GM06990 (cell line): ENCODE data around the gene MEF2C.
A peak's percentile ranks its signal among the peaks of the same experiment; 100 is the strongest.

Source experiments
- DNase-seq: peaks from one replicate; pipeline ENCODE4 v3.0.0-alpha.2; 2011; ENCODE audit not compliant: insufficient read length; ENCODE audit errors: extremely low read depth
- H3K27me3 ChIP-seq: replicated peaks from 2 replicates; pipeline ENCODE4 v1.6.0; 2011; ENCODE audit warnings: low read length; ENCODE audit not compliant: control insufficient read depth, insufficient read depth
- H3K36me3 ChIP-seq: 2 replicates; pipeline ENCODE4 v1.5.1; 2011; ENCODE audit warnings: low read length; ENCODE audit not compliant: control insufficient read depth, insufficient read depth
- H3K4me3 ChIP-seq: replicated peaks from 2 replicates; pipeline ENCODE4 v1.5.1; 2011; ENCODE audit warnings: low read depth, mild to moderate bottlenecking, control low read depth, low read length
- TF ChIP-seq, protein P1 (sequence below): IDR thresholded peaks from 2 replicates; pipeline ENCODE4 v1.5.1; 2011; ENCODE audit warnings: low read length, control low read depth, mild to moderate bottlenecking, inconsistent platforms; ENCODE audit not compliant: insufficient read depth, poor library complexity, severe bottlenecking

MEF2C gene

GRCh38 chr5:88761269-88761850, 121.6 kb downstream of the MEF2C start:
- H3K27me3 ChIP-seq, result no peaks in the 10 kb centered on the region
- H3K4me3 ChIP-seq, result no peak overlapping the region
- TF ChIP-seq, protein P1, sequence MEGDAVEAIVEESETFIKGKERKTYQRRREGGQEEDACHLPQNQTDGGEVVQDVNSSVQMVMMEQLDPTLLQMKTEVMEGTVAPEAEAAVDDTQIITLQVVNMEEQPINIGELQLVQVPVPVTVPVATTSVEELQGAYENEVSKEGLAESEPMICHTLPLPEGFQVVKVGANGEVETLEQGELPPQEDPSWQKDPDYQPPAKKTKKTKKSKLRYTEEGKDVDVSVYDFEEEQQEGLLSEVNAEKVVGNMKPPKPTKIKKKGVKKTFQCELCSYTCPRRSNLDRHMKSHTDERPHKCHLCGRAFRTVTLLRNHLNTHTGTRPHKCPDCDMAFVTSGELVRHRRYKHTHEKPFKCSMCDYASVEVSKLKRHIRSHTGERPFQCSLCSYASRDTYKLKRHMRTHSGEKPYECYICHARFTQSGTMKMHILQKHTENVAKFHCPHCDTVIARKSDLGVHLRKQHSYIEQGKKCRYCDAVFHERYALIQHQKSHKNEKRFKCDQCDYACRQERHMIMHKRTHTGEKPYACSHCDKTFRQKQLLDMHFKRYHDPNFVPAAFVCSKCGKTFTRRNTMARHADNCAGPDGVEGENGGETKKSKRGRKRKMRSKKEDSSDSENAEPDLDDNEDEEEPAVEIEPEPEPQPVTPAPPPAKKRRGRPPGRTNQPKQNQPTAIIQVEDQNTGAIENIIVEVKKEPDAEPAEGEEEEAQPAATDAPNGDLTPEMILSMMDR, result no peak
- peaks cover 14% of the 10 kb centered on the region for H3K36me3 ChIP-seq
- peak; percentile 48 for DNase-seq

DNA sequence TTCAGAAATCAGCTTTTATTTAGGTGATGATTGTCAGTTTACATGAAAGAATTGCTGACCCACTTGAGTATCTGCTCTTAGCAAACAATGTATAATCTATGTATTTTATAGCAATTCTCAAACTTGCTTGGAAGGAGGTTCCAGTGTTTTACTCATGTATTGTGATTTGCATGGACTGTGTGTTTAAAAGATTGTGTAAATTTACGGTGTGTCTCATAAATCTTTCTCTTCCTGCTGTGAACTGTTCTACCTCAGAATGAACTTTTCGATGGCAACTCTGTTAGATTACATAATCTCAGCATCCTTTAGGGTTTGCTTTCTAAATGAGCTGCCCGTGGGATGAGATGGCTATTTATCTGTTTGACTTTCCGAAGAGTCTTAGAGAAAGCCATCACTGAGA, 122.5 kb downstream of the MEF2C start:
- no peaks in the 10 kb centered on the region for H3K27me3 ChIP-seq
- TF ChIP-seq, protein P1, result no peak
- no peak overlapping the region for H3K4me3 ChIP-seq
- DNase-seq, result no peak
- H3K36me3 ChIP-seq, result peaks cover 12% of the 10 kb centered on the region

DNA sequence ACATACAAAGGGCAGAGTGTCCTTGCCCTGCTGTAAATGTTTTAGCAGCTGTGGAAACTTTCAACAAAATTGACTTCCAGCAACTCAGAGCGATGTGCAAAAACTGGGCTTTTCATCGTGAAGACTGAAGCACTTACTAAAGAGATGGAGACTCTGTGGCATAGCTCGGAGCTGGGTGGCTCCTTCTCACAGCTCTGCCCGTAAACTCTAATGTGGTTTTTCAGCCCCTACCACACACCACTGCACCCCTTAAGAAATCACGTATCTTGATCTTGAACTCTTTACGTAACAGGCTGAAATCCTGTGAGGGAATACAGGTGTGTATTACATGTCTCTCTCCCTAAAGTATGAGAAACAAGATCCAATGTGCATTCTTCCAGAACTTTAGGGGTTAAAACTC, 124.4 kb downstream of the MEF2C start:
- no peak overlapping the region for H3K4me3 ChIP-seq
- TF ChIP-seq, protein P1, result no peak
- H3K27me3 ChIP-seq, result no peaks in the 10 kb centered on the region
- no peak for DNase-seq
- peaks cover 14% of the 10 kb centered on the region for H3K36me3 ChIP-seq

- TF ChIP-seq, protein P1, result no peak
- Histone ChIP-seq H3K4me3 (no peak overlapping the region), H3K36me3 (peaks cover 14% of the 10 kb centered on the region), H3K27me3 (no peaks in the 10 kb centered on the region)
- DNase-seq, result no peak
These were observed 124.8 kb downstream of the MEF2C start for GRCh38 chr5:88758184-88758583.

- no peak for DNase-seq
- H3K4me3 ChIP-seq, result no peak overlapping the region
- no peaks in the 10 kb centered on the region for H3K27me3 ChIP-seq
- TF ChIP-seq, protein P1, result no peak
- peaks cover 14% of the 10 kb centered on the region for H3K36me3 ChIP-seq
These were observed 126.0 kb downstream of the MEF2C start for GRCh38 chr5:88756953-88757352.

DNA sequence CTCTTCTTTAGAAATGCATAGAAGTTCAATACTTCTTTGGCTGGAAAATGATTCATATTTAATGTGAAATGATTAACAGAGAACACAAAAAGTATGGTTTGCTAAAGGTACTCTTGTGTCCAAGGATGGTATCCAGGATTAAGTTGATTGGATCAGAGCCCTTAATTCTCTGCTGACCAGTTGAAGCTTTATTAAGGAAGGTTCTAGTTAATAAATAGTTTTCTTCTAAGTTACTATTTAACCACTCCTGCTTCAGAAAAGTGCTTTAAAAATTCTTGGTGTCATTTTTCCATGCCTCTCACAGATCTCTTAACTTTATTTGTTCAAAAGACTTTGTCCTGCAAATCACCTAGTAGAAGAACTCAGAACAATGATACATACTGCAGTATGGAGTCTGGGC, 134.3 kb downstream of the MEF2C start:
- H3K4me3 ChIP-seq, result no peak overlapping the region
- no peaks in the 10 kb centered on the region for H3K27me3 ChIP-seq
- TF ChIP-seq, protein P1, result no peak
- peaks cover 10% of the 10 kb centered on the region for H3K36me3 ChIP-seq
- DNase-seq, result no peak
